ENCODE results near the gene ARHGAP23. TPM values are rescaled to one million over a fixed set of nuclear protein-coding genes. Genes with fewer than 3 reads are reported as not detected.

Gene ARHGAP23
- total RNA-seq, 1 experiment from 2014 or later, result 19.0 TPM

DNA sequence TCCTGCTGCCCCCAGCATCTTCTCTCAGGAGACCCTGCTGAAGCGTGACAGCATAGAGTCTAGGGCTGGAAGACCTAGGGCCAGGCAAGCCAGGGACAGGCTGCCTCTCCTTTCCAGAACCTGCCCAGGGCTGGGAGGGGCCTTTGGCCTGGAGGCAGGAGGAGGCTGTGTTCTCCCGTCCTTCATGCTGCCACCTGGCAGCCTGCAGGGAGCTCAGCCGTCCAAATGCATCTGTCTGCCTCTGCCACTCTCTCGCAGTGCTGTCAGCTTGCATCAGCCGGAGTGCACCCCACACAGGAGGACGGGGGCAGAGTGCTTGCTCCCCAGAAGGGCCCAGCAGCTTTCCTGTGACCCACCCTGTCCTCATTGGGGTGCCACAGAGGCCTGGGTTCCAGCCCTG lies 31.3 kb downstream of the ARHGAP23 start:
- no TSS peak for BruUV-seq (replicated peaks)
- no peak for DNase-seq (ENCODE audit: low spot score)
- no peaks in the 10 kb centered on the region for H3K27me3 ChIP-seq (replicated peaks; ENCODE audit: insufficient read depth, low read depth, low read length, poor library complexity)
- ChIA-PET POLR2A (ENCODE audit: low non-redundant PET) (no interaction called here), CTCF (no interaction called here)
- intact Hi-C loops (cut with micrococcal nuclease; ENCODE audit: unreplicated experiment), result no loop called here
- no peak for TF ChIP-seq EZH2 (IDR thresholded peaks at IDR 0.05; ENCODE audit: borderline replicate concordance, low read depth, low read length, poor library complexity, severe bottlenecking)
- no peak for TF ChIP-seq CTCF (conservative IDR thresholded peaks at IDR 0.05; ENCODE audit: low read depth, low read length)
- peaks cover 11% of the 10 kb centered on the region for H3K4me1 ChIP-seq (ENCODE audit: insufficient read depth, low read length, poor library complexity, severe bottlenecking)
- no peak overlapping the region for H3K27ac ChIP-seq (ENCODE audit: low read depth, low read length, poor library complexity, severe bottlenecking)
- H3K9me3 ChIP-seq (ENCODE audit: low read depth, low read length, poor library complexity, severe bottlenecking), result no peaks in the 10 kb centered on the region
- H3K36me3 ChIP-seq (ENCODE audit: insufficient read depth, low read length, poor library complexity, severe bottlenecking), result no peaks in the 10 kb centered on the region
- H3K4me3 ChIP-seq (ENCODE audit: low read depth, low read length, poor library complexity, severe bottlenecking), result no peak overlapping the region

DNA sequence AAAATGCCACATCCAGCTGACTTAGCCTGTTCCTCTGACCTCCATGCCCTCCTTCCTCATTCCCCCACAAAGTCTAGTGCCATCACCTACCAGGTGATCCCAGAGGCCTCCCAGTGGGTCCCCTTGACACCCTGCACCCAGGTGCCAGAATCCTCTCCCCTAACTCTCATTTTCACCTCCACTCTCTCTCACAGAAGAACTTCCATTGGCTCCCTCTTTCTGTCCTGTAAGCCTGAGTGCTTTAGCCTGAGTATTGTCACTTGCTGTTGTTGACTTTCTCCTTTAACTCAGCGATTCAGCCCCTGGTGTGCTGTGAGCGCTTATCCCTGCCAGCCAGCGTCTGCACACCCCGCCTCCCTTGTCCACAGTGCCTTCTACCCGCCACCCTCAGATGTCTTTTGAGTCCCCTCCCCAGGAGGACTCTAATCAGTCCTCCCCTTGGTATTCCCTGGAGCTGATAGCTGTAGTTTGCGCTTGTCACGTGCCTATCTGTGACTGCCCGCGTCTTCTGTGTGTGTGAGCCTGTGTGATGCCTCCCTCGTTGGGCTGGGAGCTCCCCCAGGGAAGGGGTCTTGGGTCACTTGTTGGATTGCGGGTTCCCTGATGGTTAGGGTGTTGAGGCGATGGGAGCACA lies 31.9 kb downstream of the ARHGAP23 start:
- intact Hi-C loops (cut with micrococcal nuclease; ENCODE audit: unreplicated experiment), result no loop called here
- no peak for DNase-seq (ENCODE audit: low spot score)
- POLR2A ChIA-PET (ENCODE audit: low non-redundant PET), result no interaction called here
- BruUV-seq (replicated peaks), result no TSS peak
- CTCF ChIA-PET, result no interaction called here
- Histone ChIP-seq H3K9me3 (ENCODE audit: low read depth, low read length, poor library complexity, severe bottlenecking) (no peaks in the 10 kb centered on the region), H3K4me3 (ENCODE audit: low read depth, low read length, poor library complexity, severe bottlenecking) (no peak overlapping the region), H3K4me1 (ENCODE audit: insufficient read depth, low read length, poor library complexity, severe bottlenecking) (peaks cover 6% of the 10 kb centered on the region), H3K27ac (ENCODE audit: low read depth, low read length, poor library complexity, severe bottlenecking) (no peak overlapping the region), H3K27me3 (replicated peaks; ENCODE audit: insufficient read depth, low read depth, low read length, poor library complexity) (no peaks in the 10 kb centered on the region), H3K36me3 (ENCODE audit: insufficient read depth, low read length, poor library complexity, severe bottlenecking) (no peaks in the 10 kb centered on the region)
- TF ChIP-seq CTCF (conservative IDR thresholded peaks at IDR 0.05; ENCODE audit: low read depth, low read length), result no peak

DNA sequence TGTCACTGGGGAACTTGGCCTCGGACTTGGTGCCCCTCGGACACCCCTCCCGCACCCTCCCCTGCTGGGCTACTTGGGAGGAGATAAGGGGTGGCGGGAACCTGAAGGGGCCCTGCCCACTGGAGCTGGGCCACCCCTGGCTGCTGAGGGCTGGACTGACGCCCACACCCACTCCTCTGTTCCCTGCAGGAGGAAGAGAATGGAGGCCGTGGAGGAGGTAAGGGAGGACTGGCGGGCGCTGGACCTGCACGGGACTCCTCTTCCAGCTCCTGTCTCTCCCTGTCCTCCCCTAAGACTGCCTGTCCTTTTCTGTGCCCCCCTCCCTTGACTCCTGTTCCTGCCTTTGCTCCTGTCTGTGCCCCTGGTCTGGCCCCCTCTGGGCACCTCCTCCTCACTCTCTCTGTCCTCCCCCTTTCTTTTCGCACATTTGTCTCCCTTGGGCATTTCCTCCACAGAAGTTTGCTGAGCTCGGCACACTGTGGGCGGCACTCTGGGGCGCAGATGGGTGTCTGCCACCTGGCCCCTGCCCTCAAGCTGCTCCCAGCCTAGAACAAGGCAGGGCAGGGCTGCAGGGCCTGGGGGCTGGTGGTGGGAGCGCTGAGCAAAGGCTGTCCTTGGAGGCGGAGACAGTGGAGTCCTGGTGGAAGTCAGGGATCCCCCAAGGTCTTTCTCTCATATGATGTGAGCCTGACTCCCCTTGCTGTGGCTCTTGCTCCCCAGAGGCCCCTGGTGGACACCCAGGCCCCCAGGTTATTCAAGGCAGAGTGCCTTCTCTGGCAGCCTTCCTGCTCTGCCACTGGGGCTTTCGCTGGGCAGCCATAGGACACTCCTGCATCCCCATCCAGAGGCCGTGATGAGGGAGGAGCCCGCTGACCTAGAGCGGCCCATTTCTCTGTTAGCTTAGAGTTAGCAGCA lies 32.7 kb downstream of the ARHGAP23 start:
- no peak overlapping the region for H3K4me3 ChIP-seq (ENCODE audit: low read depth, low read length, poor library complexity, severe bottlenecking)
- peaks cover 10% of the 10 kb centered on the region for H3K4me1 ChIP-seq (ENCODE audit: insufficient read depth, low read length, poor library complexity, severe bottlenecking)
- intact Hi-C loops (cut with micrococcal nuclease; ENCODE audit: unreplicated experiment), result no loop called here
- ChIA-PET CTCF (no interaction called here), POLR2A (ENCODE audit: low non-redundant PET) (no interaction called here)
- DNase-seq (ENCODE audit: low spot score), result no peak
- no peaks in the 10 kb centered on the region for H3K27me3 ChIP-seq (replicated peaks; ENCODE audit: insufficient read depth, low read depth, low read length, poor library complexity)
- H3K36me3 ChIP-seq (ENCODE audit: insufficient read depth, low read length, poor library complexity, severe bottlenecking), result no peaks in the 10 kb centered on the region
- BruUV-seq (replicated peaks), result no TSS peak
- no peak overlapping the region for H3K27ac ChIP-seq (ENCODE audit: low read depth, low read length, poor library complexity, severe bottlenecking)
- H3K9me3 ChIP-seq (ENCODE audit: low read depth, low read length, poor library complexity, severe bottlenecking), result no peaks in the 10 kb centered on the region
- no peak for TF ChIP-seq CTCF (conservative IDR thresholded peaks at IDR 0.05; ENCODE audit: low read depth, low read length)
- TF ChIP-seq EZH2 (IDR thresholded peaks at IDR 0.05; ENCODE audit: borderline replicate concordance, low read depth, low read length, poor library complexity, severe bottlenecking), result no peak

Measured in A673 (cell line).